K562 (cell line): ENCODE data around the gene CRAMP1. TPM values are rescaled to one million over a fixed set of nuclear protein-coding genes. Genes with fewer than 3 reads are reported as not detected.

Source experiments
- ATAC-seq: fragments of 200-7000 bp; cut with Tn5 transposase; 3 replicates; pipeline ENCODE4 v1.9.1; 2020; ENCODE audit warnings: moderate library complexity
- BruUV-seq: library from RNA; stranded (reverse); fragments of 400-500 nt; replicated peaks from 2 replicates; lab custom pipeline; 2021; lab: Mats Ljungman, UMichigan
- CTCF ChIA-PET: fragments of 300-600 bp; formaldehyde crosslinking; extraction: SDS; loops from one replicate; lab custom pipeline; 2021; ENCODE audit warnings: low intra/inter-chr PET ratio; lab: Yijun Ruan, JAX
- POLR2A ChIA-PET: fragments of 300-600, 350-650 bp; sonication (Branson Sonifier 250); formaldehyde crosslinking; extraction: SDS; loops from one replicate; lab custom pipeline; 2021; ENCODE audit warnings: antibody characterized with exemption, inconsistent platforms; lab: Yijun Ruan, JAX
- DNase-seq, 4 experiments: peaks; one replicate each; pipeline versions ENCODE4 v3.0.0 to v3.0.0-alpha.2; 2011 to 2018; ENCODE audit warnings: low spot score in 3 of 4, mixed read lengths in 3 of 4; ENCODE audit errors: extremely low read depth in 1 of 4
- FAIRE-seq: peaks from 2 replicates; lab custom pipeline; 2011; peaks lifted over from hg19 to GRCh38; lab: Jason Lieb, UNC
- H2AFZ ChIP-seq: 2 replicates; pipeline ENCODE4 v1.6.0; 2011; ENCODE audit warnings: low read depth, low read length, control low read depth, inconsistent platforms
- H3K27ac ChIP-seq: fragments of 200-600 bp; 3 replicates; pipeline ENCODE4 v1.8.0; 2011; ENCODE audit warnings: low read depth, mild to moderate bottlenecking, control low read depth, inconsistent platforms, low read length, moderate library complexity, mixed read lengths; ENCODE audit errors: extremely low read depth
- H3K27me3 ChIP-seq, 2 experiments: fragments of 300-600 bp in 1 of 2; 2 replicates in 1 of 2; 3 replicates in 1 of 2; pipeline versions ENCODE4 v1.6.0 to v1.8.0; 2011; ENCODE audit warnings: inconsistent platforms in 2 of 2, low read length in 2 of 2, mild to moderate bottlenecking in 1 of 2, mixed read lengths in 1 of 2, moderate library complexity in 1 of 2; ENCODE audit not compliant: control insufficient read depth in 2 of 2, insufficient read depth in 2 of 2
- H3K36me3 ChIP-seq: fragments of 300-600 bp; 3 replicates; pipeline ENCODE4 v1.8.0; 2011; ENCODE audit warnings: mild to moderate bottlenecking, low read length, inconsistent platforms; ENCODE audit not compliant: control insufficient read depth, insufficient read depth
- H3K4me1 ChIP-seq, 2 experiments: fragments of 200-600 bp in 1 of 2; replicated peaks in 1 of 2; 2 replicates in 1 of 2; 3 replicates in 1 of 2; pipeline versions ENCODE4 v1.5.1 to v1.8.0; 2011; ENCODE audit warnings: inconsistent platforms in 2 of 2, low read length in 2 of 2, mild to moderate bottlenecking in 1 of 2, mixed read lengths in 1 of 2, moderate library complexity in 1 of 2; ENCODE audit not compliant: control insufficient read depth in 2 of 2, insufficient read depth in 2 of 2
- H3K4me2 ChIP-seq: 2 replicates; pipeline ENCODE4 v1.6.1; 2011; ENCODE audit warnings: low read length, control low read depth, inconsistent platforms, mixed read lengths; ENCODE audit not compliant: insufficient read depth
- H3K4me3 ChIP-seq: fragments of 200-600 bp; sonication (generic), shearing (Covaris generic); 2 replicates; pipeline ENCODE4 v1.5.1; 2016; ENCODE audit warnings: control low read depth, inconsistent platforms
- H3K79me2 ChIP-seq: fragments of 200-600 bp; 3 replicates; pipeline ENCODE4 v1.8.0; 2011; ENCODE audit warnings: low read length, inconsistent platforms; ENCODE audit not compliant: control insufficient read depth, insufficient read depth
- H3K9ac ChIP-seq, 2 experiments: 2 replicates each; pipeline versions ENCODE4 v1.6.0 to v1.6.1; 2011; ENCODE audit warnings: low read depth in 2 of 2, low read length in 2 of 2, control low read depth in 1 of 2, inconsistent platforms in 1 of 2, mild to moderate bottlenecking in 1 of 2, mixed read lengths in 1 of 2; ENCODE audit not compliant: insufficient read depth in 1 of 2
- H3K9me1 ChIP-seq: one replicate; pipeline ENCODE4 v1.6.0; 2011; ENCODE audit warnings: inconsistent platforms, mild to moderate bottlenecking, low read length, moderate library complexity; ENCODE audit not compliant: control insufficient read depth, insufficient read depth
- H3K9me3 ChIP-seq: replicated peaks from 2 replicates; pipeline ENCODE4 v1.5.1; 2011; ENCODE audit warnings: low read depth, low read length, inconsistent platforms; ENCODE audit not compliant: control insufficient read depth, insufficient read depth
- H4K20me1 ChIP-seq: replicated peaks from 2 replicates; pipeline ENCODE4 v1.6.1; 2011; ENCODE audit warnings: low read length, inconsistent platforms, mixed read lengths; ENCODE audit not compliant: control insufficient read depth, insufficient read depth
- ID3 ChIP-seq, 2 experiments: fragments of 250-450 bp in 1 of 2; fragments of 450-650 bp in 1 of 2; sonication (Bioruptor Pico) in 1 of 2; IDR thresholded peaks; 2 replicates each; pipeline versions ENCODE4 v1.6.1 to v1.8.0; 2016 to 2021; ENCODE audit warnings: mild to moderate bottlenecking in 2 of 2, moderate library complexity in 2 of 2, missing compliant biosample characterization in 1 of 2, missing genetic modification characterization in 1 of 2
- MTA1 ChIP-seq: fragments of 450-650 bp; IDR thresholded peaks from 2 replicates; pipeline ENCODE4 v1.6.1; 2017; ENCODE audit warnings: borderline replicate concordance
- RB1 ChIP-seq: fragments of 450-650 bp; IDR thresholded peaks from 2 replicates; pipeline ENCODE4 v1.6.1; 2017; ENCODE audit warnings: low read depth, mild to moderate bottlenecking
- SNAPC5 ChIP-seq: fragments of 250-450 bp; sonication (Bioruptor Pico); IDR thresholded peaks from 2 replicates; pipeline ENCODE4 v1.8.0; 2021; ENCODE audit warnings: moderate library complexity, mild to moderate bottlenecking, inconsistent platforms
- ZNF592 ChIP-seq: fragments of 450-650 bp; IDR thresholded peaks from 2 replicates; pipeline ENCODE4 v1.6.1; 2017; ENCODE audit warnings: antibody characterized with exemption, mild to moderate bottlenecking
- WGBS: fragments of 100-300 bp; shearing (Covaris generic); methylation state at CpG from one replicate; pipeline ENCODE4 v1.1.6; 2016; ENCODE audit warnings: low coverage, mixed read lengths; ENCODE audit not compliant: insufficient coverage; ENCODE audit errors: missing lambda C conversion rate; 5-methylcytosine and 5-hydroxymethylcytosine counted together
- in situ Hi-C: fragments of 300-500 bp; cut with MboI; formaldehyde crosslinking; loops from 4 replicates; pipeline ENCODE4 v1.15.0; 2018; ENCODE audit warnings: inconsistent platforms, mixed read lengths
- intact Hi-C: fragments of 100-400 bp; cut with micrococcal nuclease; formaldehyde crosslinking; loops from 2 replicates; pipeline ENCODE4 v1.14.2; 2022
- polyA plus RNA-seq, 8 experiments: library from polyadenylated mRNA; depleted of rRNA in 4 of 8; stranded (reverse) in 5 of 8; unstranded in 3 of 8; fragments of >200 nt; fragmentation: Nextera tagmentation in 2 of 8; fragmentation: Illumina TruSeq in 1 of 8; extraction: Ambion mirVana in 2 of 8; extraction: Trizol in 1 of 8; gene quantifications; 2 replicates each; pipeline versions ENCODE4 v1.2.1 to v1.2.3, GENCODE V29; 2011 to 2014; ENCODE audit warnings: inconsistent platforms in 1 of 8, missing spikeins in 1 of 8
- total RNA-seq, 7 experiments: library from RNA; depleted of rRNA in 6 of 7; stranded (reverse); fragments of >200 nt in 6 of 7; fragmentation: Illumina TruSeq in 2 of 7; extraction: Trizol in 2 of 7; gene quantifications; 2 replicates each; pipeline versions ENCODE4 v1.2.1 to v1.2.3, GENCODE V29; 2011 to 2021; ENCODE audit warnings: low replicate concordance in 1 of 7
- TF ChIP-seq, protein P1 (sequence below): sonication (generic); formaldehyde crosslinking; IDR thresholded peaks from 2 replicates; pipeline ENCODE4 v1.8.1; 2023; ENCODE audit warnings: mild to moderate bottlenecking, missing genetic modification reagents

The CRAMP1 gene
- total and polyA plus RNA-seq, 9 of the 15 experiments (the other 6 are each of a cell fraction or from before 2014, with no cell fraction given), result 0.52 to 20.8 (median 7.5) TPM

- TF ChIP-seq SNAPC5 (CRISPR knock-in tag) (no peak), MTA1 (0 out of 2 replicates have a peak, but pooled peaks have one; percentile 54), ZNF592 (peak; percentile 93)
Observed at GRCh38 chr16:1645914-1646525, 33.9 kb downstream of the CRAMP1 start (continued).

GRCh38 chr16:1647856-1648255 lies 35.7 kb downstream of the CRAMP1 start:
- ChIA-PET CTCF (no interaction called here), POLR2A (no interaction called here)
- in situ Hi-C loops, result no loop called here
- peaks cover 76% of the 10 kb centered on the region for H3K36me3 ChIP-seq
- H3K9me1 ChIP-seq, result peaks cover 3% of the 10 kb centered on the region
- no peak overlapping the region for H3K27ac ChIP-seq
- no TSS peak for BruUV-seq
- H3K79me2 ChIP-seq, result peaks cover 17% of the 10 kb centered on the region; the same call in 2 of the 3 replicates
- no peaks in the 10 kb centered on the region for H3K27me3 ChIP-seq
- H4K20me1 ChIP-seq, result no peaks in the 10 kb centered on the region; the same call in 1 of the 2 replicates
- peaks cover 4% of the 10 kb centered on the region; the same call in 1 of the 2 replicates for H3K9me3 ChIP-seq
- H3K9ac ChIP-seq, result no peak overlapping the region
- peaks cover 18 to 21% of the 10 kb centered on the region in 2 experiments for H3K4me1 ChIP-seq
- H3K4me2 ChIP-seq, result no peak overlapping the region
- WGBS, result 98% methylated on average over 13 of the region's 13 CpGs
- TF ChIP-seq RB1 (no peak), ID3 (CRISPR knock-in tag; IDR thresholded peaks at IDR 0.05) (no peak), ID3 (tag; IDR thresholded peaks at IDR 0.05) (no peak)
- TF ChIP-seq, protein P1, sequence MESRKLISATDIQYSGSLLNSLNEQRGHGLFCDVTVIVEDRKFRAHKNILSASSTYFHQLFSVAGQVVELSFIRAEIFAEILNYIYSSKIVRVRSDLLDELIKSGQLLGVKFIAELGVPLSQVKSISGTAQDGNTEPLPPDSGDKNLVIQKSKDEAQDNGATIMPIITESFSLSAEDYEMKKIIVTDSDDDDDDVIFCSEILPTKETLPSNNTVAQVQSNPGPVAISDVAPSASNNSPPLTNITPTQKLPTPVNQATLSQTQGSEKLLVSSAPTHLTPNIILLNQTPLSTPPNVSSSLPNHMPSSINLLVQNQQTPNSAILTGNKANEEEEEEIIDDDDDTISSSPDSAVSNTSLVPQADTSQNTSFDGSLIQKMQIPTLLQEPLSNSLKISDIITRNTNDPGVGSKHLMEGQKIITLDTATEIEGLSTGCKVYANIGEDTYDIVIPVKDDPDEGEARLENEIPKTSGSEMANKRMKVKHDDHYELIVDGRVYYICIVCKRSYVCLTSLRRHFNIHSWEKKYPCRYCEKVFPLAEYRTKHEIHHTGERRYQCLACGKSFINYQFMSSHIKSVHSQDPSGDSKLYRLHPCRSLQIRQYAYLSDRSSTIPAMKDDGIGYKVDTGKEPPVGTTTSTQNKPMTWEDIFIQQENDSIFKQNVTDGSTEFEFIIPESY, result peak; percentile 44; the same call in 1 of the 2 replicates
- no peak overlapping the region for H3K4me3 ChIP-seq
- no peak overlapping the region for H2AFZ ChIP-seq
- FAIRE-seq (no peak), ATAC-seq (no peak), DNase-seq (no peak)
- intact Hi-C loops, result no loop called here
